PC-3 (cell line): Measurements from ENCODE around the gene LYL1. TPM values are rescaled to one million over a fixed set of nuclear protein-coding genes. Genes with fewer than 3 reads are reported as not detected.

ENCODE experiments used
- ATAC-seq: fragments of 200-7000 bp; cut with Tn5 transposase; 2 replicates; pipeline ENCODE4 v1.9.1; 2020; ENCODE audit warnings: mild to moderate bottlenecking, moderate library complexity
- BruUV-seq: library from RNA; stranded (reverse); fragments of 400-500 nt; replicated peaks from 2 replicates; lab custom pipeline; 2021; lab: Mats Ljungman, UMichigan
- CTCF ChIA-PET: fragments of 300-600 bp; sonication (Branson Sonifier 250); formaldehyde crosslinking; loops from one replicate; lab custom pipeline; 2022; ENCODE audit warnings: antibody characterized with exemption; lab: Charles Lee
- POLR2A ChIA-PET: fragments of 300-600 bp; sonication (Branson Sonifier 250); formaldehyde crosslinking; loops from one replicate; lab custom pipeline; 2022; ENCODE audit warnings: antibody characterized with exemption; ENCODE audit not compliant: unreplicated experiment; lab: Charles Lee
- DNase-seq: peaks from one replicate; pipeline ENCODE4 v3.0.0-alpha.2; 2015
- H2AFZ ChIP-seq: fragments of 300-600 bp; sonication (generic); 2 replicates; pipeline ENCODE4 v1.6.0; 2016; ENCODE audit warnings: antibody characterized with exemption, low read length
- H3F3A ChIP-seq: fragments of 300-600 bp; sonication (generic); one replicate; pipeline ENCODE4 v1.6.0; 2017; ENCODE audit warnings: antibody characterized with exemption, low read length, control low read depth, mild to moderate bottlenecking; ENCODE audit not compliant: unreplicated experiment
- H3K27ac ChIP-seq: fragments of 300-600 bp; sonication (generic); 2 replicates; pipeline ENCODE4 v1.5.1; 2016; ENCODE audit warnings: mild to moderate bottlenecking, low read length
- H3K27me3 ChIP-seq: fragments of 300-600 bp; sonication (generic); 2 replicates; pipeline ENCODE4 v1.6.1; 2016; ENCODE audit warnings: low read length, mixed read lengths
- H3K36me3 ChIP-seq: fragments of 300-600 bp; sonication (generic); 2 replicates; pipeline ENCODE4 v1.6.1; 2016; ENCODE audit warnings: low read depth, mixed run types, low read length, mixed read lengths
- H3K4me1 ChIP-seq: fragments of 300-600 bp; sonication (generic); 2 replicates; pipeline ENCODE4 v1.5.1; 2016; ENCODE audit warnings: low read length; ENCODE audit not compliant: insufficient read depth
- H3K4me2 ChIP-seq: fragments of 300-600 bp; sonication (generic); 2 replicates; pipeline ENCODE4 v1.6.0; 2016; ENCODE audit warnings: low read length
- H3K4me3 ChIP-seq: fragments of 300-600 bp; sonication (generic); 2 replicates; pipeline ENCODE4 v1.5.1; 2016; ENCODE audit warnings: mild to moderate bottlenecking, low read length, mixed read lengths
- H3K79me2 ChIP-seq: fragments of 300-600 bp; sonication (generic); 2 replicates; pipeline ENCODE4 v1.6.1; 2017; ENCODE audit warnings: low read length, mixed read lengths
- H3K9ac ChIP-seq: fragments of 300-600 bp; sonication (generic); 2 replicates; pipeline ENCODE4 v1.6.0; 2016; ENCODE audit warnings: mild to moderate bottlenecking, low read length
- H3K9me2 ChIP-seq: fragments of 300-600 bp; sonication (generic); replicated peaks from 2 replicates; pipeline ENCODE4 v1.6.1; 2016; ENCODE audit warnings: mixed run types, low read length, mixed read lengths
- H3K9me3 ChIP-seq: fragments of 300-600 bp; sonication (generic); 2 replicates; pipeline ENCODE4 v1.6.1; 2016; ENCODE audit warnings: low read length, mixed read lengths
- H4K20me1 ChIP-seq: fragments of 300-600 bp; sonication (generic); 2 replicates; pipeline ENCODE4 v1.6.1; 2016; ENCODE audit warnings: low read length, mixed read lengths
- CTCF ChIP-seq: fragments of 300-600 bp; sonication (generic); conservative IDR thresholded peaks from 2 replicates; pipeline ENCODE4 v1.5.1; 2017; ENCODE audit warnings: antibody characterized with exemption, low read depth, mild to moderate bottlenecking, low read length
- EZH2 ChIP-seq: fragments of 300-600 bp; sonication (generic); IDR thresholded peaks from one replicate; pipeline ENCODE4 v1.6.1; 2017; ENCODE audit warnings: antibody characterized with exemption, mild to moderate bottlenecking, low read length; ENCODE audit not compliant: unreplicated experiment
- EZH2phosphoT487 ChIP-seq: fragments of 300-600 bp; sonication (generic); IDR thresholded peaks from 2 replicates; pipeline ENCODE4 v1.6.1; 2018; ENCODE audit warnings: mild to moderate bottlenecking, antibody characterized with exemption, low read length, borderline replicate concordance
- intact Hi-C: fragments of 100-400 bp; cut with micrococcal nuclease; formaldehyde crosslinking; loops from 2 replicates; pipeline ENCODE4 v1.9.0; 2023
- total RNA-seq: library from RNA; depleted of rRNA; stranded (reverse); fragments of >200 nt; gene quantifications from 2 replicates; pipeline ENCODE4 v1.2.3, GENCODE V29; 2014

LYL1 gene
- total RNA-seq, 1 experiment from 2014 or later: 3.3 TPM

GRCh38 chr19:13063461-13064091 lies 39.1 kb downstream of the LYL1 start:
- intact Hi-C loops: no loop called here
- ChIA-PET CTCF (no interaction called here), POLR2A (no interaction called here)
- DNase-seq: no peak
- no peak overlapping the region for H3K4me2 ChIP-seq
- no peak overlapping the region for H3K4me3 ChIP-seq
- H3K27ac ChIP-seq: no peak overlapping the region
- H3F3A ChIP-seq: no peaks in the 10 kb centered on the region
- no peak for TF ChIP-seq CTCF
- no peak for TF ChIP-seq EZH2
- no peak for TF ChIP-seq EZH2phosphoT487
- no peaks in the 10 kb centered on the region for H4K20me1 ChIP-seq
- no peaks in the 10 kb centered on the region for H3K9me3 ChIP-seq
- no peaks in the 10 kb centered on the region for H3K36me3 ChIP-seq
- no peaks in the 10 kb centered on the region for H3K9me2 ChIP-seq
- no peaks in the 10 kb centered on the region for H3K27me3 ChIP-seq
- ATAC-seq: no peak
- H3K79me2 ChIP-seq: peaks cover 46% of the 10 kb centered on the region
- no peak overlapping the region for H3K9ac ChIP-seq
- BruUV-seq: no TSS peak
- peaks cover 14% of the 10 kb centered on the region for H3K4me1 ChIP-seq
- H2AFZ ChIP-seq: no peak overlapping the region

GRCh38 chr19:13062317-13062716 lies 40.3 kb downstream of the LYL1 start:
- POLR2A ChIA-PET: no interaction called here

More at GRCh38 chr19:13062317-13062716, 40.3 kb downstream of the LYL1 start:
- Histone ChIP-seq H3K9me2 (no peaks in the 10 kb centered on the region), H2AFZ (no peak overlapping the region), H3F3A (no peaks in the 10 kb centered on the region), H3K27me3 (no peaks in the 10 kb centered on the region), H3K4me1 (peaks cover 20% of the 10 kb centered on the region), H4K20me1 (no peaks in the 10 kb centered on the region), H3K79me2 (peaks cover 54% of the 10 kb centered on the region), H3K36me3 (no peaks in the 10 kb centered on the region), H3K9ac (no peak overlapping the region), H3K9me3 (no peaks in the 10 kb centered on the region), H3K4me3 (no peak overlapping the region), H3K27ac (no peak overlapping the region), H3K4me2 (no peak overlapping the region)
- no peak for TF ChIP-seq EZH2
- no peak for TF ChIP-seq CTCF
- TF ChIP-seq EZH2phosphoT487: no peak
- intact Hi-C loops: no loop called here
- ATAC-seq (no peak), DNase-seq (no peak)
- no TSS peak for BruUV-seq
- CTCF ChIA-PET: interaction anchor here (1.0 to 1.7 kb wide), 2 partner anchors 36 to 85 kb away, joined by 3 to 16 read pairs; no protein-coding TSS in a partner anchor
